Stomach smooth muscle (tissue), 2 donors: ENCODE results near the gene MARS1.

Source experiments
- H3K27ac ChIP-seq: one replicate; pipeline ENCODE4 v1.7.0; 2013; ENCODE audit warnings: mild to moderate bottlenecking, low read length, inconsistent platforms
- H3K27me3 ChIP-seq, 2 donors: one replicate each; pipeline ENCODE4 v1.7.0; 2013; ENCODE audit warnings: low read length in 2 of 2; ENCODE audit not compliant: insufficient read depth in 2 of 2, control insufficient read depth in 1 of 2
- H3K36me3 ChIP-seq, 2 donors: one replicate each; pipeline ENCODE4 v1.7.0; 2013; ENCODE audit warnings: low read length in 2 of 2; ENCODE audit not compliant: control insufficient read depth in 2 of 2, insufficient read depth in 2 of 2
- H3K4me1 ChIP-seq: one replicate; pipeline ENCODE4 v1.7.0; 2013; ENCODE audit warnings: low read length; ENCODE audit not compliant: control insufficient read depth, insufficient read depth
- H3K4me3 ChIP-seq, 2 donors: one replicate each; pipeline ENCODE4 v1.7.0; 2013; ENCODE audit warnings: low read length in 2 of 2
- H3K9ac ChIP-seq, 2 donors: one replicate each; pipeline ENCODE4 v1.7.0; 2013; ENCODE audit warnings: low read length in 2 of 2, mild to moderate bottlenecking in 1 of 2
- H3K9me3 ChIP-seq, 2 donors: one replicate each; pipeline ENCODE4 v1.7.0; 2013; ENCODE audit warnings: low read length in 2 of 2; ENCODE audit not compliant: control insufficient read depth in 2 of 2
- donor health status: healthy.
- donor health status: Pancreatic carcinoma.

Gene MARS1

GRCh38 chr12:57473392-57473791, 14.5 kb upstream of the MARS1 start:
- no peak overlapping the region for H3K4me3 ChIP-seq
- no peak overlapping the region for H3K9ac ChIP-seq
- peaks cover 37 to 43% of the 10 kb centered on the region in 2 donors for H3K27me3 ChIP-seq
- H3K27ac ChIP-seq: no peak overlapping the region
- H3K36me3 ChIP-seq: no peaks in the 10 kb centered on the region
- no peaks in the 10 kb centered on the region for H3K9me3 ChIP-seq
- H3K4me1 ChIP-seq: peaks cover 17% of the 10 kb centered on the region

- Histone ChIP-seq H3K9ac (no peak overlapping the region), H3K36me3 (no peaks in the 10 kb centered on the region), H3K9me3 (no peaks in the 10 kb centered on the region), H3K4me1 (peaks cover 17% of the 10 kb centered on the region), H3K27me3 (peaks cover 37 to 46% of the 10 kb centered on the region in 2 donors), H3K27ac (no peak overlapping the region), H3K4me3 (no peak overlapping the region)
These were observed 14.0 kb upstream of the MARS1 start for GRCh38 chr12:57473886-57474285.

GRCh38 chr12:57474430-57474829, 13.4 kb upstream of the MARS1 start:
- H3K4me1 ChIP-seq: peaks cover 17% of the 10 kb centered on the region
- no peak overlapping the region for H3K27ac ChIP-seq
- no peak overlapping the region for H3K4me3 ChIP-seq
- H3K9ac ChIP-seq: no peak overlapping the region
- H3K27me3 ChIP-seq: peaks cover 37 to 48% of the 10 kb centered on the region in 2 donors
- no peaks in the 10 kb centered on the region for H3K9me3 ChIP-seq
- H3K36me3 ChIP-seq: no peaks in the 10 kb centered on the region

GRCh38 chr12:57474862-57475261, 13.0 kb upstream of the MARS1 start:
- H3K9ac ChIP-seq: no peak overlapping the region
- H3K4me1 ChIP-seq: peaks cover 17% of the 10 kb centered on the region

GRCh38 chr12:57475271-57476161, 12.4 kb upstream of the MARS1 start:
- peaks cover 17% of the 10 kb centered on the region for H3K4me1 ChIP-seq
- peak overlapping the region in 1 of 2 donors; percentile 16 for H3K9ac ChIP-seq
- peaks cover 37 to 48% of the 10 kb centered on the region in 2 donors for H3K27me3 ChIP-seq
- no peaks in the 10 kb centered on the region for H3K9me3 ChIP-seq
- H3K4me3 ChIP-seq: peak overlapping the region; percentile 51 to 68
- H3K27ac ChIP-seq: no peak overlapping the region
- H3K36me3 ChIP-seq: no peaks in the 10 kb centered on the region

More at GRCh38 chr12:57474862-57475261, 13.0 kb upstream of the MARS1 start:
- peaks cover 40 to 48% of the 10 kb centered on the region in 2 donors for H3K27me3 ChIP-seq
- H3K4me3 ChIP-seq: peak overlapping the region in 1 of 2 donors; percentile 51
- no peak overlapping the region for H3K27ac ChIP-seq
- no peaks in the 10 kb centered on the region for H3K9me3 ChIP-seq
- H3K36me3 ChIP-seq: no peaks in the 10 kb centered on the region

- Histone ChIP-seq H3K9me3 (no peaks in the 10 kb centered on the region), H3K27me3 (peaks cover 37 to 50% of the 10 kb centered on the region in 2 donors), H3K36me3 (no peaks in the 10 kb centered on the region), H3K27ac (no peak overlapping the region), H3K4me1 (peaks cover 17% of the 10 kb centered on the region), H3K9ac (peak overlapping the region in 1 of 2 donors; percentile 16), H3K4me3 (peak overlapping the region; percentile 51 to 68)
These were observed 11.5 kb upstream of the MARS1 start for GRCh38 chr12:57476162-57476992.

- Histone ChIP-seq H3K4me1 (peaks cover 17% of the 10 kb centered on the region), H3K4me3 (peak overlapping the region in 1 of 2 donors; percentile 44), H3K9ac (no peak overlapping the region), H3K9me3 (no peaks in the 10 kb centered on the region), H3K36me3 (no peaks in the 10 kb centered on the region), H3K27ac (no peak overlapping the region), H3K27me3 (peaks cover 37 to 47% of the 10 kb centered on the region in 2 donors)
These were observed 10.7 kb upstream of the MARS1 start for GRCh38 chr12:57476993-57477709.

GRCh38 chr12:57477710-57478681, 9.9 kb upstream of the MARS1 start:
- Histone ChIP-seq H3K9ac (no peak overlapping the region), H3K4me3 (no peak overlapping the region), H3K4me1 (peaks cover 17% of the 10 kb centered on the region), H3K27me3 (peaks cover 37 to 41% of the 10 kb centered on the region in 2 donors), H3K36me3 (no peaks in the 10 kb centered on the region), H3K9me3 (no peaks in the 10 kb centered on the region), H3K27ac (peak overlapping the region; percentile 24)

- H3K36me3 ChIP-seq: no peaks in the 10 kb centered on the region
- H3K4me3 ChIP-seq: no peak overlapping the region
- H3K9ac ChIP-seq: no peak overlapping the region
- H3K4me1 ChIP-seq: peaks cover 17% of the 10 kb centered on the region
- no peaks in the 10 kb centered on the region for H3K9me3 ChIP-seq
- H3K27me3 ChIP-seq: peaks cover 33 to 41% of the 10 kb centered on the region in 2 donors
- H3K27ac ChIP-seq: peak overlapping the region; percentile 24
These were observed 8.9 kb upstream of the MARS1 start for GRCh38 chr12:57479043-57479375.
